ENCODE data around the gene CDADC1.
"Not testable (repeated sequence)": the region's sequence is repeated elsewhere in the genome, so short reads cannot be mapped to it uniquely, and the experiment has no call there.

Gene CDADC1

DNA sequence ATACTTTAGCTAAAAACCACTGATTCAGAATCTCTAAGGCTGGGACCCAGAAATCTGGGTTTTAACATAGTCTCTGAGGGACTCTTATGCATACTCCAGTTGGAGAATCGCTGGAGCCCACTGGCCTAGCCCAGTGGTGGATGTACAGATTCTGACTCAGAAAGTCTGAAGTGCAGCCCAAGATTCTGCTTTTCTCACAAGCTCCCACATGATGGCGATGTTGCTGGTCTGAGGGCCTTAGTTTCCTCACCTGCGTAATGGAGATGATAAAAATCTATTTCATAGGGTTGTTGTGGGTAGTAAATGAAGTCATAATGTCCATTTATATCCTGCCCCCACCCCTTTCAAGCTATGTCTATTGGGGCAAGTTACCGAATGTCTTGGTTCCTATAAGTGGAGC is 7.7 kb upstream of the CDADC1 start:
- DNase-seq: no peak

DNA sequence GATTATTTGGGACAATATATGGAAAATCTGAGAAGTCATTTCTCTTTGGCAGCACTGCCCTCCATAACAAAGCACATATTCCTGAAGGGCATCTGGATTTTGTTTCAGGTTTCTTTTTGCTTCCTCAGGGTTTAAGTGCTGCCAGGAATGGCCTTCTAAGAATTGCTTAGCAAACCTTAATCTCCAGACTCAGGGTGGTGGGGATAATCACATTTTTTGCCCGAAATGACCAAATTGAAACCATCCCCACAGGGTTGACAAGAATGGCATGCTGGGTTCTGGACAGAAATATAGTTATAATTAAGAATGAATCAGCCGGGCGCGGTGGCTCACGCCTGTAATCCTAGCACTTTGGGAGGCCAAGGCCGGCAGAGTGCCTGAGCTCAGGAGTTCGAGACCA is 6.4 kb upstream of the CDADC1 start:
- DNase-seq: no peak

GRCh38 chr13:49245101-49245500 is 2.6 kb upstream of the CDADC1 start:
- no peak for DNase-seq

- no peak for DNase-seq
Measured at GRCh38 chr13:49246850-49247642, 679 bp upstream of the CDADC1 start.

GRCh38 chr13:49248622-49249002 is 887 bp downstream of the CDADC1 start:
- no peak for DNase-seq

- DNase-seq: no peak
Measured at GRCh38 chr13:49251326-49251725, 3.6 kb downstream of the CDADC1 start.

DNA sequence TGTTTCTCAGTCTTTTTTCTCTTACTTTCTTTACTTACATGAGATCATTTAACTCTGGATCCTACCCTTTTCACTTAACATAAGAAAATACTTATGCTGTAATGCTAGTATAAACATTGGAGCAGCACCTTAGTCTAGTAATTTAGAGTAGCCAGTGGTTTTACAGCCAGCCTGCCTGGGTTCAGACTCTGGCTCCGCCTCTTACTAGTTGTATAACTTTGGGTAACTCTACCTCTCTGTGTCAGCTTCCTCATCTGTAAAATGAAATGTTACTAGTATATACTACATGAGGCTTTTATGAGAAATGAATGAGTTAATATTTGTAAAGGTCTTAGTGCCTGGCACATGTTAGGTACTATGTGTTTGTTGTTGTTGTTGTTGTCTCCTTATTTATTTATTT is 5.6 kb downstream of the CDADC1 start:
- DNase-seq: no peak

DNA sequence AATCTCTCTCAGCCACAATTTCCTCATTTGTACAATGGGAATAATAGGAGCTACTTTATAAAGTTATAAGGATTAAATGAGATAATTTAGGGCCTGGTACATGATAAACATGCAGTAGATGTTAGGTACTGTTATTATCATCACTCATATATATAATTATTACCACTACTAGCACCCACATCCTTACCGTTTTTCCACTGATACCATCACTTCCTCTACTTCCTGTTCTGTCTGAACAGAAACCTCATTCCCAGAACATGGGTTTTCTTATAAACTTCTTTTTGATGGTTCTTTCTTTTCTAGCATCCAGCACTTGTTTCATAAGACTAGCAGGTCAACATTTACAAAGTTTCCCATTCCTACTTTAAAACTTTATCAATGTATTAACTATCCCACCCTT is 6.3 kb downstream of the CDADC1 start:
- no peak for DNase-seq

DNA sequence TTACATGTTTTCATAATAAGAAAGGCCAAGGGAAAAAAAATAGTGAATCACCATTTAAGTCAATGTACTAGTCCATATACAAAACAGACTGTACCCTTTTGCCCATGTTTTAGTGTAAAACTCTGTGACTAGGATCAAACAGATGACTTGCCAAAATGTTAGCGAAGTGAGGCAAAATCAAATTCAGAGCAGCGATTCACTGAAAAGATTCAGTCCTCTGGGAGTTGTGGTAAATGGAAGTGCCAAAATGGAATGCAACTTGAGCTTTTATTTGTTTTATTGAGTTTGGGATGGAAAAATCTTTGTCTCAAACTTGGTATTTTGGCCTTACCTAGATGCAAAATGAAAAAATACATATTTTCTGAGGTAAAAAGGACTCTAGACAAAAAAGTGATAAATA is 9.1 kb downstream of the CDADC1 start:
- no peak for DNase-seq

- no peak for DNase-seq
Measured at GRCh38 chr13:49258089-49258796, 10.5 kb downstream of the CDADC1 start.

DNA sequence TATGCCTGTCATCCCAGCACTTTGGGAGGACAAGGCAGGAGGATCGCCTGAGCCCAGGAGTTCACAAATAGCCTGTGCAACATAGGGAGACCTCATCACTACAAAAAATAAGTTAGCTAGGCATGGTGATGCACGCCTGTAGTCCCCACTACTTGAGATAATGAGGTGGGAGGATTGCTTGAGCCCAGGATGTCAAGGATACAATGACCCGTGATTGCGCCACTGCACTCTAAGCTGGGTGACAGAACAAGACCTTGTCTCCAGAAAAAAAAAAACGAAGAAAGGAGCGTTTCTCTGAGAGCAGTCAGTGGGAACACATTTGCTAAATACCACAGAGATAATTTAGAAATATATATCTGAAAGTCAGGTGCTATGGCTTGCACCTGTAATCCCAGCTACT is 11.9 kb downstream of the CDADC1 start:
- DNase-seq: no peak

DNA sequence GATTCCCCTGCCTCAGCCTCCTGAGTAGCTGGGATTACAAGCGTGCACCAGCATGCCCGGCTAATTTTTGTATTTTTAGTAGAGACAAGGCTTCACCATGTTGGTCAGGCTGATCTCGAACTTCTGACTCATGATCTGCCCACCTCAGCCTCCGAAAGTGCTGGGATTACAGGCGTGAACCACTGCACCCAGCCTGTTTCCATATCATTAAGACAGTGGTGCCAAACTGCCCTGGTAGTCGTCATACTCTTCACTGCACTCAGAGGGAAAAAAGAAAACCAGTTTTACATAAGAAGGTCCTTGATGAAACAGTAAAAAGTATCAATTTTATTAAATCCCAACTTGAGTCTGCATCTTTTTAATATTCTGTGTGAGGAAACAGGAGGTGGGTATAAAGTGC is 14.9 kb downstream of the CDADC1 start:
- no peak for DNase-seq

- DNase-seq: no peak
Measured at GRCh38 chr13:49265822-49266221, 18.1 kb downstream of the CDADC1 start.

GRCh38 chr13:49271264-49271663 is 23.5 kb downstream of the CDADC1 start:
- no peak for DNase-seq

- no peak for DNase-seq
Measured at GRCh38 chr13:49272296-49272695, 24.6 kb downstream of the CDADC1 start.

DNA sequence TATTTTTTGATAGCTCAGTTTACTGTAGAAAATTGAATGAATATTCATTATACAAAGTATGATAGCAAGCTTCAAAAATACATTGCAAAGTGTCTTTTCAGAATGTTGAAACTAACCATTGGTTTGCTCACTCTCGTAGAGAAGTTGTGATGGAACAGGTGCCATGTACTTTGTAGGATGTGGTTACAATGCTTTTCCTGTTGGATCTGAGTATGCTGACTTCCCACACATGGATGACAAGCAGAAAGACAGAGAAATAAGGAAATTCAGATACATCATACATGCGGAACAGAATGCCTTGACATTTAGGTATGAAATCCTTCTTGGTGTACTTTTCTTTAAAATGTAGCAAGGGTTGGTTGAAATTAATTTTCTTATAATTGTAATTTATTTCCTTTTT is 30.5 kb downstream of the CDADC1 start:
- no peak for DNase-seq

DNA sequence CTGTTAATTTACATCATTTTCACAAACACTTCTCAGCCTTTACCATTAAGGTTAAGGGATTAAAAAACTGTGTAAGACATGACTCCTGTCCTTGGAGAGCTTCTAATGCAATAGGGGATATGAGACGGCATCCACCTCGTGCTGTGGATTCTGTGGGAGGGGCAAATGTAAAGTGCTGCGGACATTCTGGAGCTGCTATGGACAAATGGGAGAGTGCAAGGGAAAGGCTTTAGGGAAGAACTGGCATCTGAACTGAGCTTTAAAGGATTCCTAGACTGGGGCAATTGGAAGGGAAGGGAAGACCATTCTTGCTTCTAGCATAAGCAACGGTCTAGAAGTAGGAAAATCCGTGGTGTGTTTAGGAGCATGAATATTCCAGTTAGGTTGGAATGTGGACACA is 31.4 kb downstream of the CDADC1 start:
- DNase-seq: no peak

- no peak for DNase-seq
Measured at GRCh38 chr13:49279885-49280284, 32.2 kb downstream of the CDADC1 start.

DNA sequence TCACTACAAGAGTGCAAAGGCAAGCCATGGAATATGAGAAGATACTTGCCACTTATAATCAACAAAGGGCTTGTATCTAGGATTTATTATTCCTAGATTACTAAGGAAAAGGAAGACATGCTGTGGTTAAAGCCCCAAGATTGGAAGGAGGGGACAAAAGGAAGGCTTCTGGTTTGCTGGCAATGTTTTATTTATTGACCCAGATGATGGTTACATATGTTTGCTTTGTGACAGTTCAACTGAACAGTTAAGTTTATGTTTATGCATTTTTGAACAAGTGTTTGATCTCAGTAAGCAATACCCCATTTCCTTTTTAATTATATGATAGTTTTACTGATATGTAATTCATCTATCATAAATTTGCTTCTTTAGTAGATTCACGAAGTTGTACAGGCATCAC is 40.3 kb downstream of the CDADC1 start:
- DNase-seq: no peak

- DNase-seq: no peak
Measured at GRCh38 chr13:49288458-49288857, 40.7 kb downstream of the CDADC1 start.

DNA sequence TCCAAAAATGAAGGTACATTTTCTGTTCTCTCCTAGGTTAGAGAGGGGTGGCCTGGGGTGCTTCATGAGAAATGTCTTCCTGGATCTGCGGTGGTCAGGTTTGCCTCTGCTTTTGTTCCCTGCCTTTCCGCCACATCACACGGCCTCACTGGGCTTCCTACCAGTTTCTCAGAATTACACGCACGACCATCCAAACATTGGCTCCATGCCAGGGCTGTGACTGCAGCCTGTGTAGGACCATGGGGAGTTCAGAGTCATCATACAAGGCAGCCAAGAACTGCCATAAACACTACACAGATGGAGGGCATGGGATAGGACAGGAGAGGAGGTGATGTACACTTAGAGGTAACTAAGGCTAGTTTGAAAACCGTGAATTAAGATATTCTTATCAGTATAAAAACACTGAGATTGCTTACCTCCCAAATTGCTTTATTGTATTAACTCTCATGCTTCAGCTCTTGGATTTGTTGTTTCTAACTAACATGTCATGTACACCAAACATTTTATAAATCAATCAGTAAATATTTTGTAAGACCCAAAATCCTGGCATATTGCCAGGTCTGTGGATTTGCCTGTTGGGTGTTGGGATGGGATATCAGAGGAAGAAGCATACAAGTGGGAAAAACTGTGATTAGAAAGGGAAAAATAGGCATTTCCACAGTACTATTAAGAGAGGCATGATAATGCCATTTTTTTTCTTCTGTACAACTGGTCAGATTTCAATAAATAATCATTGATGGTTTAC is 45.2 kb downstream of the CDADC1 start:
- DNase-seq: peak in 1 of 2 experiments; percentile 10

DNA sequence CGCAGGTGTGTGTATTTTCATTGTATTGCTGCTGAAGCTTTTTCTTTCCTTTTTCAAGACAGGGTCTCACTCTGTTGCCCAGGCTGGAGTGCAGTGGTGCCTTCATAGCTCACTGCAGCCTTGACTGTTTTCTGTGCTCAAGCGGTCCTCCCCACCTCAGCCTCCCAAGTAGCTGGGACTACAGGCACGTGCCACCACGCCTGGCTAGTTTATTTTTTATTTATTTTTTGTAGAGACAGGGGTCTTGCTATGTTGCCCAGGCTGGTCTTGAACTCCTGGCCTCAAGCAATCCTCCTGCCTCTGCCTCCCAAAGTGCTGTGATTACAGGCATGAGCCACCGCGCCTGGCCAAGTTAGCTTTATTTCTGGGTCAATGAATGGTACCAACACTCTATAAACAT is 47.0 kb downstream of the CDADC1 start:
- DNase-seq: not testable (repeated sequence)

DNA sequence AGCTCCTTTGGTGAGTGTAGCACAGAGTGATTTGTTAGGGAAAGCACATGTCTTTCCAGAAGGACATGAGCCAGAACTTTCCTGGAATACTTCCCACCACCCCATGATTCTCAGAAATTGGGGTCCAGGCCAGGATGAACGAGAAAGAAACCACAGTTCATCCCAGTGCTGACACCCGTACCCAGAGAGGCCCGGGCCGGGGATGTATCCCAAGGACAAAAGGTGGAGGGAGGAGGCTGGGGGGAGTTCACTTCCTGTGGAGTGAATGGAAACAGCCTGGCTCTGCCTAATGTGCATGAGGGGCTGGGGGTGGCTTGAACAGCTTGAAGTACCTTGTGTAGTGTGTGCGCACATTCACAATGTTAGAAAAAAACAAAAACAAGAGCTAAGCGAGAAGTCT is 47.5 kb downstream of the CDADC1 start:
- no peak for DNase-seq

- no peak for DNase-seq
Measured at GRCh38 chr13:49296659-49297058, 48.9 kb downstream of the CDADC1 start.

Measured in NCI-H1930 (cell line).